Non-pigmented ciliary epithelial cell (primary cell): Measurements from ENCODE around the gene CCDC86.

Source experiments
- DNase-seq: peaks from one replicate; pipeline ENCODE4 v3.0.0-alpha.2; 2010; ENCODE audit warnings: low read depth

Gene CCDC86

DNA sequence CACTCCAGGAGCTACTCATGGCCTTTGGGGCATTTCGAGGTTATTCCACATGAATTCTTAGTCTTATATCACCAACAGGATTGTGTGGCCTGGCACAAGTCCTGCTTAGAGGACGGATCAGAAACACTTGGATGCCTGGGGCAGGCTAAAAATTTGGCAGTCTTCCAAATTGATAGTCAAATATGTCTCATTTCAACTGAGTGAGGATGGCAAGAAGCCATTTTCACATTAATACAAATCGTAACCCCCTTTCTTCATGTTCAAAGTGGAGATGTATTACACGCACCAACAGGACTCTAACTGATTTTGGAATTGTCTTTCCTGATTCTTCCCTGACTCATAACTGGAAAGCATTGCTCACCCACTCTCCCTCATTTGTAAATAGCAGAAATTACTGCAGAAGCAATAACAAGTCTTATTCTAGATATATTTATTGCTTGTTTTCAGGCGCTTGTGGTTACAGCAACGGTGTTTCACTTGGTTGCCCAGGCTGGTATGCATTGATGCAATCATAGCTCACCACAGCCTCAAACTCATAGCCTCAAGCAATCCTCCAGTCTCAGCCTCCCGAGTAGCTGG is 10.3 kb upstream of the CCDC86 start:
- no peak for DNase-seq

DNA sequence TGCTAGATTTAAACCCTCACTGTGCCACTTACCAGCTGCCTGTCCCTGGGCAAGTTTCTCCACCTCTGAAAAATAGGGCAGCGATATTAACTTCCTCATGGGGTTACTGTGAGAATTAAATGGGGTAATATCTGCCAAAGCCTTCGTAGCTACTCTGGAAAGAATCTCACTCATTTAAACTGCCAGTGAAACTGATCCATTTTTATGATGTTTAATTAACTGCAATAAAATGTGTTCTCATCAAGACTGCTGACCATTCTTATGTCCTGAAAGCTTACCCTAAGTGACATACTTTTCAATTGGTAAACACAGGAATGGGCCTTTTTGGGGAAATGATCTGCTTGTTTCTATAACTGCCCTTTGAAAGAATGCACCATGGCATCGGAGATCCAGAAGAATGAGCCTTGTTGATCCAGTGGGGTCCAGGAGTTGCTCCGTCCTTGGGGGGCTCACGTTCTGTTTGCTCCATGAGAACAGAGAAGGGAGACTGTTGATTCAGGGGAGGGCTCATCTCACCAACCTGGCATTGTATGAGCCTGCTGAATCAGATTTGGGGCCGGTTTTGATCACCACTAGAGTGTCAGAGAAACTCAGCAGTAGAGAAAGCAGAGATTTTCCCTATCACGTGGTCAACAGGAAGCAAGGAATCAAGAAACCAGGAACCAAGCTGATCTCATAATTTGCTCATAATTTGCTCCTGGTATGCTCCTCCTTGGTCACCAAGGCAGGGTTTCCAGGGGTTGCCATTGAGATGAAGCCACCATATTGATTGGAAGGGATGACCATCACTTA is 7.0 kb upstream of the CCDC86 start:
- no peak for DNase-seq

GRCh38 chr11:60835534-60835846 is 6.4 kb upstream of the CCDC86 start:
- DNase-seq: no peak

- no peak for DNase-seq
These were observed 4.9 kb upstream of the CCDC86 start for GRCh38 chr11:60836866-60837515.

DNA sequence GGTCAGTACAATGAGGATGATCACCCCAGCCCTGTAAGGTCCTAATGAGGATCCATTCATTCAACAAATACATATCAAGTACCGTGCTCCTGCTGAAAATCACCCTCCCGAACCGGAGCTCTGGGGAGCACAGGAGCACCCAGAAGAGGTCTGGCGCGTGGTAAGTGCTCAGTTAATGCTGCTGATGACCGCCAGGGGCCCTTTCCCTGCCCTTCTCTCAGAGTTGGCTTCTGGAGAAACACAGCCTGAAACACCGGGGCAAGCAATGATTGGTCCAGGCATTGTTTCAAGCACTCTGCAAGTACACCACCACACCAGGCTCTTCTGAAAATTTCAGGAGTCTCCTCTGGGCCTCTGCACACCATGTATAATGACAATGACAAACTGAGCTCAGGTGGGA is 3.8 kb upstream of the CCDC86 start:
- no peak for DNase-seq

- peak; percentile 81 for DNase-seq
These were observed 1.2 kb upstream of the CCDC86 start for GRCh38 chr11:60840470-60841430.

- no peak for DNase-seq
These were observed 1.0 kb downstream of the CCDC86 start for GRCh38 chr11:60842668-60843600.

- DNase-seq: no peak
These were observed 2.3 kb downstream of the CCDC86 start for GRCh38 chr11:60844045-60844869.

DNA sequence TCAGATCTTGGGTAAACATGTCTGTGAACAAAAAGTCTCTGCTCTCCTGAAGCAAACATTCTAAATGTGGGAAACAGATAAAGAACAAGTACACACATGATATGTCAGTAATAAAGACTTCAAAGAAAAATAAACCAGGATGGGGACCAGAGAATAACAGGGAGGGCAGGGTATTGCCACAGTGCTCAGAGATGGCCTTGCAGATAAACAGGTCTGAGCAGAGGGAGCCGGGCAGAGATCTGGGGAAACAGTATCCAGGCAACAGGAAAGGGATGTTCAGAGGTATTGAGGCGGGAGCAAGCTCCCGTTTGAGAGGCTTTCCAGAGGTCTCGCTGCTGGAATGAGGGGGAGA is 2.9 kb downstream of the CCDC86 start:
- no peak for DNase-seq

GRCh38 chr11:60845338-60845737 is 3.4 kb downstream of the CCDC86 start:
- DNase-seq: no peak

GRCh38 chr11:60847281-60847680 is 5.4 kb downstream of the CCDC86 start:
- DNase-seq: no peak

DNA sequence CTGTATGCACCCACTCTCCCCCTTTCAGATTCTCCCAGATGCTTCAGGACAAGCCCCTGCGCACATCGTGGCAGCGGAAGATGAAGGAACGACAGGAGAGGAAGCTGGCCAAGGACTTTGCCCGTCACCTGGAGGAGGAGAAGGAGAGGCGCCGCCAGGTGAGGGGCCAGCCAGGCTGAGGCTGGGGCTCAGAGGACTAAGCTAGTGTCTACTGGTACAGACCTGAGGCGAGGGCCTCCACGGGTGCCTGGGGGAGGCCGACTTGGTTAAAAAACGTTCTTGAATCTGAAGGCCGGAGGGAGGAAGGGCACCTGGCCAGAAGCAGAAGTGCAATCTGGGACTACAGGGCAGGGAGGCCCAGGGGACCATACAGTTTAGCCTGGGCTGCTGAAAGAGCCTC is 6.0 kb downstream of the CCDC86 start:
- no peak for DNase-seq

- no peak for DNase-seq
These were observed 6.8 kb downstream of the CCDC86 start for GRCh38 chr11:60848714-60849151.

DNA sequence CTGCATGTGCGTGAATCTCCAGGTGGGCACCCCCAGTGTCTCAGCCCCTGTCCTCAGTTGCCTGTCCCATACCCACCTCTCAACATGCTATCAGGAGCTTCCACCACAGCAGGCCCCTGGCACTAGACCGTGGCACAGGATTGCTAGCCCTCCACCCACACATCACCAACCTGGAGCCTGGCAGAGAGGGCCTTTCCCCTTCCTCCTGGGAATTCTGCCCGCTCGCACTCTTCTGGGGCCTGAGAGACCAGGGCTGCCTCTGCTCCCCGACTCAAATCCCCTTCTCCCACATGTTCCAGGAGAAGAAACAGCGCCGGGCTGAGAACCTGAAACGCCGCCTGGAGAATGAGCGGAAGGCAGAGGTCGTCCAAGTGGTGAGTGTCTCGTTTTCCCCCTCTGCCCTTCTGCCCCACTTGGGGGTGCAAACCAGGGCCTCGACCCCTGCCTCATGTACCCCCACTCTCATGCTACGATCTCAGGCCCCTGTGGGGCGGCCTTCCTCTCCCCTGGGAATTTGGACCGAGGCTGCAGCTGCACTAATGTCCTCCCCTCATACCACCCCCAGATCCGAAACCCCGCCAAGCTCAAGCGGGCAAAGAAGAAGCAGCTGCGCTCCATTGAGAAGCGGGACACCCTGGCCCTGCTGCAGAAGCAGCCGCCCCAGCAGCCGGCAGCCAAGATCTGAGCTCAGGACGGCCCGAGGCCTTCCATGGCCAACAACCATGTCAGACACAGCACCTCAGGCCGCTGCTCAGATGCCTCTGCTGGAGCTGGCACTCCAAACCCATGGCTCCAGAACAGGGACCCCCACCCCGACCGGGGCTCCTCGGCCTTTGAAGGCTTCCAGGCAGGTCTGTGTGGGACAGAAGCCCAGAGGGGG is 8.0 kb downstream of the CCDC86 start:
- no peak for DNase-seq

DNA sequence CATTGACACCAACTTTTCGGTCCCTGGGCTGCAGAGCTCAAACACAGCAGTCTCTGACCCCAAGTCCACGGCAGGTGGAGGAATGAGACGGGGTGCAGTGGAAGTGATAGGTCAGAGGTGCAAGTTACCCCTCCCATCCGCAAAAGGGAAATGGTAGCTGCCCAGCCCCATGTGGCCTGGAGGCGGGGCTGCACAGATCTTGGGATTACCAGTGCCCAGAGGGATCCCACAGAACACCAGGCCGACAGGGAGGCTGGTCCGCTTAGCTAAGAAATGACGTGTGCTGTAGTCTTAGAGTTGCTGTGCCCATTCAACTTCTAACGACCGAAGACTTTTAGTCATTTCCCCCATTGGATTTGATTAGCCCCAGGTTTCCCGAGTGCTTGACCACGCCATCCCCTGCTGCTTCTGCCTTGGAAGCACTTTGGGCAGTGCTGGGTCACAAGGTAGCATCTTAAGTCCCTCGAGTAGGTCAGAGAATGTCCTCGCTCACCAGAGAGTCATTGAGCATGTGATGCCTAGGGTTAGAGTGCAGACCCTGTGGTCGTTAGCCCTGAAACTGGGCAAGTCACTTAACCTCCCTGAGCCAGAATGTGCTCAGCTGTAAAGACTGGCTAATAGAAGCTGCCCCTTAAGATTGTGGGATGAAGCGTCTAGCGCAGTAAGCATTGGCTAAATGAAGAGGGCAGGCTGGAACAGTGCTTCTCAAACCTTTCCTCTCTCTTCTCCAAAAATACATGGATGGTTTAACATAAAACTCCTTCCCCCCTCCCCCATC is 9.6 kb downstream of the CCDC86 start:
- DNase-seq: no peak

- no peak for DNase-seq
These were observed 10.4 kb downstream of the CCDC86 start for GRCh38 chr11:60852117-60852981.
